ENCODE data around the gene ASB16.
"Not testable (repeated sequence)": the region's sequence is repeated elsewhere in the genome, so short reads cannot be mapped to it uniquely, and the experiment has no call there.

ASB16 gene

DNA sequence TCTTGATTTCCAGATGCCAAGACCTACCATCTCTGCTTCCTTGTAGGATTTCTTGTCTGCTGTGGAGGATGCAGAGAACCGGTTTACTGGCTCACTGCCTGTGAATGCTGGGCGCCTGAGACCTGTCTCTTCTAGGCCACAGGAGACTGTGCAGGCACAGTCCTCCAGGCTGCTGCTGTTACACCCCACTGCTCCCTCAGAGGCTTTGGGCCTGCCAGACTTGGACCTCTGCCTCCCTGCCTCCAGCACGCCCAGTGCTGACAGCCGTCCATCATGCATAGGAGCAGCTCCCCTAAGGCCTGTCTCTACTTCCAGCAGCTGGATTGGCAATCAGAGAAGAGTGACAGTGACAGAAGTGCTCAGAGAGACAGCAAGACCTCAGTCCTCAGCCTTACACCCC, 22.7 kb upstream of the ASB16 start:
- ATAC-seq (peak; percentile 23), DNase-seq (no peak)

DNA sequence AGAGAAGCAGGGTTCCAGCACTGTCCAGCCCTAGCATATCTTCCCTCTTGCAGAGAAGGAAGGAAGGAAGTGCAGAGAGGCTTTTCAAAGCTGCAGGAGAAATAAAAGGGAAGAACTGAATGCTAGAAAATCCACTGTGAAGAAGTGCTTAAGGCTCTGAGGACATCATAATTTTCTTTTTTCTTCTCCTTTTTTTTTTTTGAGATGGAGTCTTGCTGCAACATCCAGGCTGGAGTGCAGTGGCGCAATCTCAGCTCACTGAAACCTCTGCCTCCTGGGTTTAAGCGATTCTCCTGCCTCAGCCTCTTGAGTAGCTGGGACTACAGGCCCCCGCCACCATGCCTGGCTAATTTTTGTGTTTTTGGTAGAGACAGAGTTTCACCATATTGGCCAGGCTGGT, 21.4 kb upstream of the ASB16 start:
- not testable (repeated sequence) for ATAC-seq, DNase-seq

DNA sequence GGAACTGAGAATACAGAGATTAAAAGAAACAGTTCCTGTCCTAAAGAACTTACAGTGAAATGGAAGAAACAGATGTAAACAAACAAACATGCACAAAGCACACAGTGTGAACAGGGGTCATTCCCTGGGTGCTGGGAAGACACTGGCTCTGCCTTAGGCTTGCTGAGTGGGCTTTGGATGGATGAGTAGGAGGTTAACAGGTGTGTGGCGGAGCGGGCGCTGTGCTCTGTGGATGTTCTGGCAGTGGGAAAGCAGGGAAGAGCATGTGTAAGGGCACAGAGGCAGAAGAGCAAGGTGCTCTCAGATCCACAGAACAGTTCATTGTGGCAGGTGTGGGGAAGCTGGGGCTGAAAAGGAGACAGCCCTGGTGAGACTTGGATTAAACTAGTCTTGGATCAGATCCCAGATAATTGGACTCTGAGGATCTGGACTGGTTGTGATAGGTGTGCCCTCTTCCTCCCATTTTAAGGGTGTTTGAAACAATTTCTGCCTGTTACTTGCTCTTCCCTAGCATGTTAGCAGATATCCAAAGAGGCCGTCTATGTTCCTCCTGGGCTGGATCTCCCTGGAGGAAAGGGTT, 20.7 kb upstream of the ASB16 start:
- DNase-seq (no peak), ATAC-seq (no peak)

DNA sequence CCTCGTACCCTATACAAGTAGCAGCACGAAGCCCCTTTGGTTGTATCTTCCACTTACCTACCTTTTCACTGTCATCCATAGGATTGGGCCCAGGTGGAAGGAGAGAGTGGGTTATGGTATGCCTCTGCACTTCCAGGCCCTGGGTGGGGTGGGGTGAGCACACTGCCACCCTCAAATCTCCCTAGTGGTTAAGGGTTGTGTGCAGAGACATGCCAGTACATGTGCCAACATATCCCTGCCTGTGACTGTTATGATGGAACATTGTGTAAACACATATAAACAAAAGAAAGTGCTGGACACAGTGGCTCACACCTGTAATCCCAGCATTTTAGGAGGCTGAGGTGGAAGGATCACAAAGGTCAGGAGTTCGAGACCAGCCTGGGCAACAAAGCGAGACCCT, 17.6 kb upstream of the ASB16 start:
- DNase-seq (no peak), ATAC-seq (no peak)

DNA sequence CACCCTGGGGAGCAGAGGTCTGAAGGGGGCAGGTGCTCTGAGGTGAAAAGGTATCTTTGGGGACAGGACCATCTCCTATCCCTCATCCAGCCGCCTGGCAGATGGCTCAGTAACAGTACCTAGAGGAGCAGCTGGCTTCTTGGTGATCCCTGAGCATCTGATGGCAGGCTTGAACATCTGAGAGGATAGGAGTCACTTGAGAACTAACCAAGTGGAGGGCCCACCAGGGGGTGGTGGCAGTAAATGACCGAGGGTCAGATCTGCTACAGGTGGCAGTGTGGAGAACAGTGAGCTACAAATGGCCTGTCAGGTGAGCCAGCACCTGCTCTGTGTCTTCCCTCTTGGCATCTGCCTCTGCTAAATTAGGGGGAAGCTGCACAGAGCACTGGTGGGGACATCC, 15.0 kb upstream of the ASB16 start:
- no peak for DNase-seq
- ATAC-seq, result no peak

DNA sequence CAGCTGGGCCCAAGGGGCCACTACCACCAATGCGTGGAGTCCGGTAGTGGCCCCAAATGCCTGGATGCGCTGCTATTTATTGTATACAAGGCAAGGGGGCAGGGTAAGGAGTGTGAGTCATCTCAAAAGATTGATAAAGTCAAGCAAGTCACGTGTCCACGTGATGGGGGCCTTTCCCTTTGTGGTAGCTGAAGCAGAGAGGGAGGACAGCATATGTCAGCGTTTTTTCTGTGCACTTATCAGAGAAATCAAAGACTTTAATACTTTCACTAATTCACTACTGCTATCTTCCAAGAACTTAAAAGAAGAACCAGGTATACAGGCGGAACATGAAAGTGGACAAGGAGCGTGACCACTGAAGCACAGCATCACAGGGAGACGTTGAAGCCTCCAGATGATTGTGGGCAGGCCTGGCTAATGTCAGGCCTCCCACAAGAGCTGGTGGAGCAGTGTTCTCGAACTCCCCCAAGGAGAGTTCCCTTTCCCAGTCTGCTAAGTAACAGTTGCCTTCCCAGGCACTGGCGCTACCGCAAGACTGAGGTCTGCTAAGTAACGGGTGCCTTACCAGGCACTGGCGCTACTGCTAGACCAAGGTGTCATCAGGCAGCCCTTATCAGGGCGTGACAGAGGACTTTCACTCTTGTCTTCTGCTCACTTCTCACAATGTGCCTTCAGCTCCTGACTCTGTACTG, 10.8 kb upstream of the ASB16 start:
- DNase-seq (no peak), ATAC-seq (no peak)

DNA sequence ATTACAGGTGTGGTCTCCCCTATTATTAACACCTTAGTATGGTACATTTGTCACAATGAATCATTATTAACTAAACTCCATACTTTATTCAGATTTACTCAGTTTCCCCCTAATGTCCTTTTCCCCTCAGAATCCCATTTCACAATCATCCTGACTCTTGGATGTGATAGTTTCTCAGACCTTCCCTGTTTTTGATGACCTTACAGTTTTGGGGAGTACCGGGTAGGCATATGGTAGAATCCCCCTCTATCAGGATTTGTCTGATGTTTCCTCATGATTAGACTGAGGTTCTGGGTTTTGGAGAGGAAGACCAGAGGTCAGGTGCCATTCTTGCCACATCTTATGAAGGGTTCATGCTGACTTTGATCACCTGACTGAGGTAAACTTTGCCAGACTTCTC, 6.0 kb upstream of the ASB16 start:
- ATAC-seq (no peak), DNase-seq (no peak)

DNA sequence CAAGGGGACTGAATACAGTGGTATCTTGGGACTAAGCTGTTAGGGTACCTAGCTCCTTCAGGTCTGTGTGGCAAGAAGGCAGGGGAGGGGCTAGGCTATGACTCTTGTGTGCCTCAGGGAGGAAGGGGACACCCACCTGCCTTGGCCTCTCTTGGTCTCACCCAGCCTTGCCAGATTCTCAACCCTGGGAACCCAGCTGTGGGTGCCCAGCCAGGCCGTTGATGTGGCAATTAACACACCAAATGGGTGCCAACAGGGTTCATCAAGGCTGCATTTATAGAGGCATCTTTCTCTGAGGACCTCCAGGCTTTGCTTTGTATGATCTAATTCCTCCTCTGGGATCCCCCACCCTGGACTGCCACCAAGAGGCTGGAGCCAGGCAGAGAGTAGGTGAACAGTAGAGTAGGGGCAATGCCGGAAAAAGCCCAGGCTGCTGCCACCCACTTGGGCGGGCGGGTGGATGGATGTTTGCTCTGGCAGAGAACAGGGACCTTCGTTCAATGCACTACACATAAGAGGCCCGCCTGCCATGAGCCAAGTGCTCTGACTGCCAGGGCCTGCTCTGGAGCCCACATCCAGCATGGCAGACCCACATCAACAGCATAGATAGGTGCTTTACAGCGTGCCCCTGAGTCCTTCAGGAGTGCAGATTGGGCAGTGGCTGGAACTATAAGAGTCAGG, 3.2 kb upstream of the ASB16 start:
- ATAC-seq (no peak), DNase-seq (no peak)

DNA sequence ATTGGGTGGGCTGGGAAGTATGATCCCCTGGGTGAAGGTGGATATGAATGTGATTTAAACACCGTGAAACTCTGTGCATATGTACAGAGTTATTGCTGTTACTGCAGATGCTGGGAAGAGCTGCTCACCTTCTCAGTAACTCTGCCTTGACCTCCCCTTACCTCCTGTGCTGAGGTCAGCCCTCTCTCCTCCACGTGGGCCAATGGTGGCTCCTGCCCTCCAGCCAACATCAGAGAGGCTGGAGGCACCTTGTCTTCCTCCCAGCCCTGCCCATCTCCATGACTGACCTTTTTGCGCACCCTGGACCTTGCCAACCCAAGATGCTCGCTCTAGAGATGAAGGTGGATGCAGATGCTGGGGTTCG, 387 bp upstream of the ASB16 start:
- ATAC-seq (no peak), DNase-seq (no peak)

DNA sequence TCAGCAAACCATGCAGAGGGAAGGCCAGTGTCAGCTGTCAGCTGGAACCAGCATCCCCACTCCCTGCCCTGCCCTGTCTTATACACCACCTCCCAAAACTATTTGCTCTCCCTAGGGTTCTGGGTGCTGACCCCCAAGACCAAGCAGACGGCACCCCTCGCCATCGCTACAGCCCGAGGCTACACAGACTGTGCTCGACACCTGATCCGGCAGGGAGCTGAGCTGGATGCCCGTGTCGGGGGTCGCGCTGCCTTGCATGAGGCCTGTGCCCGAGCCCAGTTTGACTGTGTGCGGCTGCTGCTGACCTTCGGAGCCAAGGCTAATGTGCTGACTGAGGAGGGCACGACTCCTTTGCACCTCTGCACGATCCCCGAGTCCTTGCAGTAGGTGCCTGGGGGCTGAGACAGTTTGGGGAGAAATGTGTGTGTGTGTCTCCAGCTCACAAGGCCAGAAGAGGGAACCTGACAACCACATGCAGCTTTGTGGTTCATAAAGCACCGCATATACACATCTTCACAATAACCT, 1.5 kb downstream of the ASB16 start:
- DNase-seq, result no peak
- ATAC-seq, result peak; percentile 15

DNA sequence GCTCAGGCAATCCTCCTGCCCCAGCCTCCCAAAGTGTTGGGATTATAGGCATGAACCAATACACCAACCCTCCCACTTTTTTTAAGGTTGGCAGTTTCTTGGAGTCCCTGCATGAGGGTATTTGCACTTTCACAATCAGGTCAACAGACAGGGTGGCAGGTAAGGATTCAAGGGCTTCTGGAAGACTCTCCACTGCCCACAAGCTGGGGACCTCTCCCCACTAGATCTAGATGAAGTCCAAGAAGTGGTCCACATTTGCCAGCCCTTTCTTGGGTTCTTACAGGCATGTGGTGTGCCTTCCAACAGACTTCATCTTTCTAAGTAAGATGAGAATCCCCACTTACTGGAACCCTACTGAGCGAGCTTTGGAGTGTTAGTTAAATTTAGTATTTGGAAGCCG, 3.9 kb downstream of the ASB16 start:
- no peak for DNase-seq

DNA sequence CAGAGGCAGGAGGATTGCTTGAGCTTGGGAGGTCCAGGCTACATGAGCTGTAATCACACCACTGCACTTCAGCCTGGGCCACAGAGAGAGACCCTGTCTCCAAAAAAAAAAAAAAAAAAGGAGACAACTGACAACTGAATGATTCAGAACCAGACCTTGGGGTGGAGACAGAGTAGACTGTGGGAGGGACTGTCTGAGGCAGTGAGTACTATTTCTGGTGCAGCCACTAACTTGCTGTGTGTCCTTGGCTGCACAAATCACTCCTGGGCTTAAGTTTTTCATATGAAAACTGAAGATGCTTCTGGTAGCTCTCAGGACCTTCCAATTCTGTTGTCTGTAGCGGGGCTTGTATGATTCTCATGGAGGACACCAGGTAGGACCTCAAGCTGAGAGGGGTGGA, 5.8 kb downstream of the ASB16 start:
- ATAC-seq, result no peak
- no peak for DNase-seq

More for the DNA sequence above, 3.9 kb downstream of the ASB16 start:
- ATAC-seq, result no peak

DNA sequence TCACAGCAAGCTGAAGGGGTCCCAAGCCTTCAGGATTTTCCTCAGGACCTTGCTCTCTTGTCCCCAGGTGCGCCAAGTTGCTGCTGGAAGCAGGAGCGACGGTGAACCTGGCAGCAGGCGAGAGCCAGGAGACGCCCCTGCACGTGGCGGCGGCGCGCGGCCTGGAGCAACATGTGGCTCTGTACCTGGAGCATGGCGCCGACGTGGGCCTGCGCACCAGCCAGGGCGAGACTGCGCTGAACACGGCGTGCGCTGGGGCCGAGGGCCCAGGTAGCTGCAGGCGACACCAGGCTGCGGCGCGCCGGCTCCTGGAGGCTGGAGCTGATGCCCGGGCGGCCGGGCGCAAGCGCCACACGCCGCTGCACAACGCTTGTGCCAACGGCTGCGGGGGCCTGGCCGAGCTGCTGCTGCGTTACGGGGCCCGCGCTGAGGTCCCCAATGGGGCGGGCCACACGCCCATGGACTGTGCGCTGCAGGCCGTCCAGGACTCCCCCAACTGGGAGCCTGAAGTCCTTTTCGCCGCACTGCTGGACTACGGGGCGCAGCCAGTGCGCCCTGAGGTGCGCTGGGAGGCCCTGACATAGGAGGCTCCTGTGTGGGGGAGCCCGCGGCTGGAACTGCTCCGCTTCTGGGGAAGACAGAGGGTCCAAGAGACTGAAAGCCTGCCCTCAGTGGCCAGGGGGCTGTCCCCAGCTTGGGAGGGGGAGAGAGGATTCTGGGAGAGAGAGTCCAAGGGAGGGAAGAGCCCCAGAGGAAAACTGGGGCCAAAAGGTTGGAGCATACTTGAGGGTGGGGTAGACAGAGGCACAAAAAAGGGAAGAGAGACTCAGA, 6.4 kb downstream of the ASB16 start:
- ATAC-seq (peak; percentile 37), DNase-seq (no peak)

DNA sequence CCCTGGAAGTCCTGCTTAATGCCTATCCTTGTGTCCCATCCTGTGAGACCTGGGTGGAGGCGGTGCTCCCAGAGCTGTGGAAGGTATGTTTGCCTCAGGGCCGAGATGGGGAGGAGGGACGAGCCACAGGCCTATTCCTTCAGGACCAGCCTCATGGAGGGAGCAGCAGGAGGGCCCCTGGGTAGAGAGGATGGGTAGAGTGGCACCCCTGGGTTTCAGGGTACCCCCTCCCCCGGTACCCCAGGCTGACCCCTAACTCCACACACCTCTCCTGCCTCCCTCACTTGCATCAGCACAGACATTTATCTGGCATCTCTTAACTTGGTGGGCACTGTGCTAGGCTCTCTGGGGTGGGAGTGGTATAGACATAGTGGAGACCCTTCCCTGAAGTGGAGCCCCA, 7.1 kb downstream of the ASB16 start:
- ATAC-seq, result no peak
- no peak for DNase-seq

DNA sequence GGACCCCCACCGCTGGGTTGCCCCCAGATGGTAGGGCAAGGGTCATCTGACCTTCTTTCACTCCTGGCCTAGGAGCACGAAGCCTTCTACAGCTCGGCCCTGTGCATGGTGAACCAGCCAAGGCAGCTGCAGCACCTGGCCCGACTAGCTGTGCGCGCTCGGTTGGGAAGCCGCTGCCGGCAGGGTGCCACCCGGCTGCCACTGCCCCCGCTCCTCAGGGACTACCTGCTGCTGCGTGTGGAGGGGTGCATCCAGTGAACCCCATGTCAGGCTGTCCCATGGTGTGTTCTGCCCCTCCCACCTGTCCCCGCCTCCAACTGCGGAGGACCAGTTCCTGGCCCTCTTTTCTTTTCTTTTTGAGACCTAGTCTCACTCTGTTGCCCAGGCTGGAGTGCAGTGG, 7.6 kb downstream of the ASB16 start:
- DNase-seq (no peak), ATAC-seq (no peak)

DNA sequence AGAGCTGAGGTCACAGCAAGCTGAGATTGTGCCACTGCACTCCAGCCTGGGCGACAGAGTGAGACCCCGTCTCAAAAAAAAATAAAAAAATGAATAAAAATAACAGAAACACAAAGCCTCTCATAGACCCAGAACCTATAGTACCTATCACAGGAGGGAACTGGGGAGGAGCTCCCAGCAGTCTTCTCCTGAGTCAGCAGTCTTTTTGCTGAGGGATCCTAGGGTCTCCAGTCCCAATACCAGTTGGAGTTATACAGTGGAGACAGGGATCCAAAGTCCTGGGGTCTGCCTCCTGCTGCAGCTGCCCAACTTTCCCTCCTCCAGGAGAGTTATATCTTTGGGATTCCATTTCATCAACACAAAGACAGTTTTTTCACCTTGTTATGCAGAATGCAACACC, 12.5 kb downstream of the ASB16 start:
- DNase-seq, result no peak
- no peak for ATAC-seq

DNA sequence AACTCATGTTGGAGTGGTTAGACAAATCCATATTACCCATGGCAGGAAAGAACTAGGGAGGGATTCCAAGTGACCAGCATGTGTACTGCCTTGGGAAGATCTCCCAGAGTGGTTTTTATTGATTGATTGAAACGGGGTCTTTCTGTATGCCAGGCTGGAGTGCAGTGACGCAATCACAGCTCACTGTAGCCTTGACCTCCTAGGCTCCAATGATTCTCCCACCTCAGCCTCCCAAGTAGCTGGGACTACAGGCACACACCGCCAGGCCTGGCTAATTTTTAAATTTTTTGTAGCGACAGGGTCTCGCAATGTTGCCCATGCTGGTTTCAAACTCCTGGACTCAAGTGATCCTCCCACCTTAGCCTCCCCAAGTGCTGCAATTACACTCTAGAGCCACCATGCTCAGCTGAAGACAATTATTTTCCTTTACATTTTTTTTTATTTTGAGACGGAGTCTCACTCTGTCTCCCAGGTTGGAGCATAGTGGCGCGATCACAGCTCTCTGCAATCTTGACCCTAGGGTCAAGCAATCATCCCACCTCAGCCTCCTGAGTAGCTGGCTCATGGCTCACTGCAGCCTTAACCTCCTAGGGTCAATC, 13.8 kb downstream of the ASB16 start:
- DNase-seq, result no peak
- no peak for ATAC-seq

DNA sequence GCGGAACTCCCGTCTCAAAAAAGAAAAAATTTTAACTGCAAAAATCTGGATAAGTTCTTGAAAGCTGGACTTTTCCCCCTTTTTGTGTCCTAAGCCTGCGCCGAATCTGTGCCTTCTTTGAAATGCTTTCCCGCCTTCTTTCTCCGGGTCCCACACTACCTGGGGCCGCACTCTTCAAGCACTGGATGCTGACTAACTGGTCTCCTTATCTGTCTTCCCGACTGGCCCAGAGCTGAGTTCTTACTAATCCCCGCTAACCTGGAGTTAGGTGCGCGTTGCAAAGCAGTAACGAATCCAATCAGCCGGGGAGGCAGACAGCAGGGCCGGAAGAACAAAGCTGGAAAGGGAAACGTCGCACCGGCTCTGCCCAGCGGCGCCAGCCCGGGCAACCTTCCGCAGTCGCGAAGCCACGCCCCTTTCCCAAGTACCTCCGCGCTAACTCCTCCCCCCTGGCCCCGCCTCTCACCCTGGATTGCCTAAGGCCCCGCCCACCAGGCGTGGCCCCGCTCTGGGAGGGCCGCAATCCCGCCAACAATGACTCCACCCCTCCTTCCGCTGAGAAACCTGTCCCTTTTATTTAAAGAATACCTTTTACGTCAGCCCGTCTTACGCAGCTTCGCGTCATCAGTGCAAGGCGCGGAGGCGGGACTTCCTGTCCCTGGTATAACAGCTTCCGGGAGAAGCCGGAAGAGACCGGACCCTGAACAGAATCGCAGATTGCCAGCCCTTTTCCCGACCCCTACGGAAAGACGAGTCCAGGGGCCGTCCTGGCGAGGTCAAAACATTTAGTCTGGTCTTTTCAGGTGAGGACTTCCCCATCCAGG, 16.0 kb downstream of the ASB16 start, which contains the start of gene TMUB2:
TMUB2 (plus strand) TSS at position 666 of the 824 bp plus-strand sequence. CDS start 737 bp downstream, outside the sequence.
- ATAC-seq (peak; percentile 90), DNase-seq (peak; percentile 100)

DNA sequence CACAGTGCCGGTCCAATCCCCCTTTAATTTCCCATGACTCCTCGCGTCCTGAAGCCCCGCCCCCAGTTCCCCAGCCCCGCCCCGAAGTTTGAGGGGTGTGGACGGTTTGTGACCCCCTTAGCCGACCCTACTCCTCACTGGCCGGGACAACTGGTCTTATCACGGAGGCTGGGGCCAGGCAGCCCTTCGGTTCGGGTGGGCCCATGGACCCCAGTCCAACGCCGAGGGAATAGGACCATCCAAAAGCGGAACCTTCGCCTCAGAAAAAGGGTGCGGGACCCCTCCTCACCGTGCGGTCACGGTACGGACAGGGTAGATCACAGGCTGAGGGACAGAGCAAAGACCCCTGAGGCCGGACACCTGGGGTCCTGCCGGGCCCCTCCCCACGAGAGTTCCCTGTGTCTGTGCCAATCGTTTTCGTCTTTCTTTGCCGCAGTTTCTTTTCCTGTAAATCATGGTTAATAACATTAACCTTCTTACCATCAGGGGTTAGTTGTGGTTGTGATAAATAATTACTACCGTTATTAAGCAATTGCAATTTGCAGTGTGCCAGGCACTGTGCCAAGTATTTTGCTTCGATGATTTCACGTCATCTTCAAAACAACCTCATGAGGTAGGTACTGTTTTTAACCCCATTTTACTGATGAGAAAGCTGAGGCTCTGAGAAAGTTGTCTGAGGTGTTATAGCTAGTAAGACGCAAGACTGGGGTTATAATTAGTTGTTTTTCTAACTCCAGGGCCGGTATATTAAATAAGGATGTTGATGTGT, 16.8 kb downstream of the ASB16 start:
- DNase-seq (no peak), ATAC-seq (peak; percentile 60)

Measured in stimulated activated naive CD8-positive, alpha-beta T cell treated with anti-CD3 and anti-CD28 coated beads, Interleukin-15, Interleukin-2, amounts not matched to agents 100 U/mL and 50 U/mL, for 24 hours (primary cell).